GM21529 (cell line): Measurements from ENCODE around the gene THRSP.
"Not testable (repeated sequence)": the region's sequence is repeated elsewhere in the genome, so short reads cannot be mapped to it uniquely, and the experiment has no call there.

Experiments
- ATAC-seq: cut with Tn5 transposase; IDR thresholded peaks from one replicate; pipeline ENCODE4 v1.9.1; 2021; ENCODE audit not compliant: unreplicated experiment

THRSP gene, protein sequence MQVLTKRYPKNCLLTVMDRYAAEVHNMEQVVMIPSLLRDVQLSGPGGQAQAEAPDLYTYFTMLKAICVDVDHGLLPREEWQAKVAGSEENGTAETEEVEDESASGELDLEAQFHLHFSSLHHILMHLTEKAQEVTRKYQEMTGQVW

DNA sequence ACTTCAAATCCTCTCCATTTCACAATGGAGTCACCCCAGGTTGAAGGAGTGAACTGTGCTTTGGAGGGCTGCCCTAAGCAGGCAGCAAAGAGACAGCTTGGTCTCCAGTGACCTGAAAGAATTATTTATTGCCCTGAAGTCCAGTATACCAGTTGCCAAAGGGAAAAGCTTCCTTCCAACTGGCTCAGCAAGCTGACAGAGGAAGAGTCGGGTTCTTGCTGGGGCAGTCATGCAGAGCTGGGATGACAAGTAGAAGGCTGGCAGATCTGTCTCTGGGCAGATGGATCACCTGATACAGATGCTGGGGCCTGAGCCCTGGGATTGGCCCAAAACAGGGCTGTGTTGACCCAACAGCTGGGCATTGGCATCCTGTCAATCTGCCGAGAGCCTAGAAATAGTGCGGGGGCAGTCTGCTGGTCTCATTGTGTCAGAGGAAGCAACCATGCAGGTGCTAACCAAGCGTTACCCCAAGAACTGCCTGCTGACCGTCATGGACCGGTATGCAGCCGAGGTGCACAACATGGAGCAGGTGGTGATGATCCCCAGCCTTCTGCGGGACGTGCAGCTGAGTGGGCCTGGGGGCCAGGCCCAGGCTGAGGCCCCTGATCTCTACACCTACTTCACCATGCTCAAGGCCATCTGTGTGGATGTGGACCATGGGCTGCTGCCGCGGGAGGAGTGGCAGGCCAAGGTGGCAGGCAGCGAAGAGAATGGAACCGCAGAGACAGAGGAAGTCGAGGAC lies at the start of gene THRSP:
Gene THRSP, plus strand, starts transcription at position 422 of the 742 bp plus-strand sequence. Its CDS starts 21 bp downstream, at position 443.
- no peak for ATAC-seq

DNA sequence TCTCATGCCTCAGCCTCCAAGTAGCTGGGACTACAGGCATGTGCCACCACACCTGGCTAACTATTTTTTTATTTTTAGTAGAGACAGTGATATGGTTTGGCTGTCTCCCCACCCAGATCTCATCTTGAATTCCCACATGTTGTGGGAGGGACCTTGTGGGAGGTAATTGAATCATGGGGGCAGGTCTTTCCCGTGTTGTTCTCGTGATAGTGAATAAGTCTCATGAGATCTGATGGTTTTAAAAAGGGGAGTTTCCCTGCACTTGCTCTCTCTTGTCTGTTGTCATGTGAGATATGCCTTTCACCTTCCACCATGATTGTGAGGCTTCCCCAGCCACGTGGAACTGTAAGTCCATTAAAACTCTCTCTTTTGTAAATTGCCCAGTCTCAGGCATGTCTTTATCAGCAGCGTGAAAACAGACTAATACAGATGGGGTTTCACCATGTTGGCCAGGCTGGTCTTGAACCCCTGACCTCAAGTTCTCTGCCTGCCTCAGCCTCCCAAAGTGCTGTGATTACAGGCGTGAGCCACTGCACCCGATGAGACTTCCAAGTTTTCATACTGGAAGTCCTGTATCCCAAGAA lies 48.6 kb upstream of the THRSP start:
- ATAC-seq, result not testable (repeated sequence)

DNA sequence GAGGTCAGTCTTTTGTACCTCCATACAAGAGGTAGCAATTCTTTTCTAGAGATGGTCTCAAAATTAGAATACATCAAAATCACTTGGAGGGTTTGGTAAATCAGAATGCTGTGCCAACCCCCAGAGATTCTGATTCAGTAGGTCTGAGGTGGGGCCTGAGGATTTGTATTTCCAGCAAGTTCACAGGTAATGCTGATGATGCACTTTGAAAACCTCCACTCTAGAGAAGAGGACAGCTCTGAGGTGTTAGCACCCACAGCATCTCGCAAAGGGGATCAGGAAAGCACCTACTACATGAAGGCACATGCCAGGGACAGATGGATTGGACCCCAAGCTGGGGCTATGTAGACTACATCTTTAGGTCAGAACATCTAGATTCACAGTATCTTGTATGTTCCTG lies 47.8 kb upstream of the THRSP start:
- no peak for ATAC-seq

GRCh38 chr11:78019808-78020207 lies 43.9 kb upstream of the THRSP start:
- no peak for ATAC-seq

DNA sequence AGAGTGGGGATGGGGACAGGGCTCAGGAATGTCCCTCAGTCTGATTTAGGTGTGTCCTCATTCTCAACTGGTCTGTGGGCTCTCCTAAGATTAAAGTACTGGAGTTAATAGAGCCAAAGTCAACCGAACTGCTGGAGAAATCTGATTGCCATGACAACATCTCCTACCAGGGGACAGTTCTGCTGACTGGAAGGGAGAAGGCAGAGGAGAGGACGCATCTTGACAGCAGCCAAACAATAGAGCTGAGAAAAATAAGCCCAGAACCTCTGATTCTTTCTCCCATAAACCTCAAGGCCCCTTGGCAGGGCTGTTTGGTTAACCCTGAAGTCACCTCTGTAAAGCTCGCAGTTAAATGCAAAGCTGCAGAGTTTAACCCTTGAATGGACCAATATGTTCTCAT lies 43.4 kb upstream of the THRSP start:
- ATAC-seq, result no peak

DNA sequence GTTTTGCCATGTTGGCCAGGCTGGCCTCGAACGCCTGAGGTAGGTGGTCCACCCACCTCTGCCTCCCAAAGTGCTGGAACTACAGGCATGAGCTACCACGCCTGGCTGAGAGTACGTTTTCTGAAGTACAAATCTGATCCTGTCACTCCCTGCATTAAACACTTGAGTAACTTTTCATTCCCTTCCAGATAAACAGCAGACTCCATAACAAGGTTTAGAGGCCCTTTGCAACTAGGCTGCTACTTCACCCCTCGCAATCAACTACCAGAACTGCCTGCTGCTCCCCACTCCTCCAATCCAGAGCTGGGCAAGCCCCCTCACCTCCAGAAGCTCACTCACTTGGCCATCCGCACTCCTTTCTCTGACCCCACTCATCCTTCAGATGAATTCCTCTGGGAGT lies 42.0 kb upstream of the THRSP start:
- ATAC-seq, result no peak

- ATAC-seq, result no peak
These were observed 41.0 kb upstream of the THRSP start, which contains the start of gene KCTD14 for GRCh38 chr11:78022397-78023396. KCTD14 (minus strand) TSS chr11:78023276; CDS start chr11:78023249, 27 bp downstream.

DNA sequence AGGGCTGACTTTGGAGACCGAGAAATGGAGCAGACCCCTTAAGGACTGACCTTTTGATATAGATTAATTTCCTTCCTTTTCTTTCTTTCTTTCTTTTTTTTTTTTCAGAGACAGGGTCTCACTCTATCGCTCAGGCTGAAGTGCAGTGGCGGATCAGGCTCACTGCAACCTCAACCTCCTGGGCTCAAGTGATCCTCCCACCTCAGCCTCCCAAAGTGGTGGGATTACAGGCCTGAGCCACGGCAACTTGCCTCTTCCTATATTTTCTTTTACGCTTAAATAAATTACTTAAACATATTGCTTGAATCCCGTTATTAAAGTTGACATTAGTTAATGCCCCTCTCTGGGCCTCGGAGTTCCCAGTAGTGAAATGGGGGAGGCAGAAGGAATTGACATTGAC lies 40.2 kb upstream of the THRSP start:
- no peak for ATAC-seq

GRCh38 chr11:78025378-78025777 lies 38.3 kb upstream of the THRSP start:
- ATAC-seq, result no peak

GRCh38 chr11:78027759-78028158 lies 35.9 kb upstream of the THRSP start:
- ATAC-seq, result no peak

GRCh38 chr11:78028423-78028822 lies 35.2 kb upstream of the THRSP start:
- not testable (repeated sequence) for ATAC-seq

DNA sequence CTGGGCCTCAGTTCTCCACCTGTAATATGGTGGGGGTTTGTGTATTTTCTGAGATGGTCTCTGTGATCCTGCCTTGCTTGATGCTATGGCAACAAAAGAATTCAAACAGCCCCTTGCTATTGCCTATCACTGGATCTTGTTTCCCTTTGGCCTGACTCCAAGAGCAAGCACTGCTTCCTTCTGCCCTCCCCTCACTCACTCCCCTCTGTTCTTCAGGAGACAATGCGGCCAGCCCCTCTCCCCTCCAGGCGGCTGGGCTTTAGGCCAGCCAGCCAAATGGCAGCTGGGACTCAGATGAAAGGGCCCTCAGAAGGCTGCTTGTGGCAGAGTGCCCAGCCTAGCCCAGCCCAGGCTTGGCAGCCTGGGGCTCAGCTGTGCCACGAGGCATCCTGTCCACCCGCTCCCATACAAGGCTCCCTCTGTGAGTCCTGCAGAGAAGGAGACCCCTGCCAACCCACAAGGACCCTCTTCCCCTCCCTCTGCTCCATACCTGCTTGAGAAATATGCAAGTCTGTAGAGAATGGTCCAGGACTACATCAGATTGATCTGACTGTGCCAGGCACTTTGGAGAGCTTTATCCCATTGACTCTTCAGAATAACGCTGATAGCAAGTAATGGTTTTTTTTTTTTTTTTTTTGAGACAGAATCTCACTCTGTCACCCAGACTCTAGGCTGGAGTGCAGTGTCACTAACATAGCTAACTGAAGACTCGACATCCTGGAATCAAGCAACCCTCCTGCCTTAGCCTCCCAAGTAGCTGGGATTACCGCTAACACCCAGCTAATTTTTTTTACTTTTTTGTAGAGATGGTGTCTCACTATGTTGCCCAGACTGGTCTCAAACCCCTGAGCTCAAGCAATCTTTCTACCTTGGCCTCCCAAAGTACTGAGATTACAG lies 33.0 kb upstream of the THRSP start:
- no peak for ATAC-seq

- no peak for ATAC-seq
These were observed 32.0 kb upstream of the THRSP start for GRCh38 chr11:78031629-78032028.

- ATAC-seq, result no peak
These were observed 31.6 kb upstream of the THRSP start for GRCh38 chr11:78032090-78032489.

- no peak for ATAC-seq
These were observed 30.6 kb upstream of the THRSP start for GRCh38 chr11:78033040-78033439.

DNA sequence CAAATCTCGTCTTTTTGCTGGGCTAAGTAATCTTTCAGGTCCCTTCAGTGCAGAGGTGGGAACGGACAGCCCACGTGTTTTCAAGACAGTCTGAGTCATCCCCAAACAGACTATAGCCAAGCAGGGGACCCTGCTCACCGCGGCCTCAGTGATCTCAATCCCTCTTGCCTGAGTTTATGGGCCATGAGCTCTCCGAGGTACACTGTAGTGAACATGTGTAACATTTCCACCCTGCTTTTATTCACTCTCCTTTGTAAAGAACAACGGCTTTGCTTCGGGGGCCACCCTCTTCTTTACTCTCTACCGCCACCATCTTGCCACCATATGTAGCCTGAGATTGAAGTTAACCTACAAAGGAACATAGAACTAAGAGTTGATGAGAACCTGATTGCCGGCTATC lies 29.0 kb upstream of the THRSP start:
- no peak for ATAC-seq

GRCh38 chr11:78036313-78036712 lies 27.3 kb upstream of the THRSP start:
- no peak for ATAC-seq

DNA sequence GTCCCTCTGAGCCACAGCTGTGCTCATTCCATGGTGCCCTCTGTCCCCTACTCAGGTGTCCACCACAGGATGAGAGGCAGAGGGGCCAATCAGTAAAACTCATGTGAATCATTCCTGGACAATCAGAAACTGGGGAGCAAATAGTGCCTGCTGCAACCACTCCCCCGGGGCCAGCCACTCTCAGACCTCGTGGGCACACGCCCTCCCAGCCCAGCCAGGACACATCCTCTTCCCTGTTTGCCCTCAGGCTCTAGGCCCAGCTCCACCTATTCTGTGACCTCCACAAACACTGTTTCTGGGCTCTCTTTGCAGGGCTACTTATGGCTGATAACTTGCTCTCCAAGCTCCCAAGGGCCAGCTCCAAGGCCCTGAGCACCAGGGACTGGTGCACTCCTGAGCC lies 26.6 kb upstream of the THRSP start:
- ATAC-seq, result no peak

DNA sequence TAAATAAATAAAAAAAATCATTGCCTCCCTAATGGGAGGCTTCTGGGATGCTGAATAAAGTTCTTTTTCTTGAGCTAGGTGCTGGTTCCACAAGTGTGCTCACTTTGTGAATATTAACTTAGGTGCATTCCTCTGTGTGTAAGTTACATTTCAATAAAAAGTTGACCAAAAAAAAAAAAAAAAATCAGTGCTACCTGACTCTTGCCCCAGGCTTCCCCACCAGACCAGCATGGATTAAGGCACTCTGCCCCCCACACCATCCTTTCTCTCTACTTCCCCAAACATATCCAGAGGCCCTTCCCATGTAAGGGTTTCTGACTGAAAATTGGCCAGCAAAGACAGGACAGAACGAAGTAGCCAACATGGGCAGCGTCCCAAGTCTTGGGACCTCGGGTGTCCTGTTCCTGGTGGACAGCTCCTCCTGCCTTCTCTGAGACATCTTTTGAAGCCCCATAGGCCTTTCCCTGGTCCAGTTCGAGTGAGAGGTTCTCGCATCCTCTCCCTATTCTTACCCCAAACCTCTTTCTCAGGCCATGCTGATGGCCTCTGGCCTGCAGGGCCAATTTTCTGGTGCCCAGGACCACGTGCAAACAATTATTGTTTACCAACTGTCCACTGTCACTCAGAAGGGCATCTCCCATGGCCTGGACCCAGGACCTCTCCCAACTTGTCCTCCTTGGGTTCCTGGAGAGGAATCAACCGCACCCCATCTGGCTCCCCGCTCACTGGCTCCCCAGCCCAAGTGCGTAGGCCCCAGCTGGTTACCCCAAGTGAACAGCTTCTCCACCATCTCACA lies 25.6 kb upstream of the THRSP start:
- ATAC-seq, result no peak
